Activated CD8-positive, alpha-beta memory T cell treated with anti-CD3 and anti-CD28 coated beads, Interleukin-2, amount 50 U/mL, for 4 hours (primary cell): ENCODE results near the gene MLLT10.
"Not testable (repeated sequence)": the region's sequence is repeated elsewhere in the genome, so short reads cannot be mapped to it uniquely, and the experiment has no call there.

ENCODE experiments used
- DNase-seq: peaks from one replicate; pipeline ENCODE4 v3.0.0-alpha.2; 2020

Gene MLLT10

DNA sequence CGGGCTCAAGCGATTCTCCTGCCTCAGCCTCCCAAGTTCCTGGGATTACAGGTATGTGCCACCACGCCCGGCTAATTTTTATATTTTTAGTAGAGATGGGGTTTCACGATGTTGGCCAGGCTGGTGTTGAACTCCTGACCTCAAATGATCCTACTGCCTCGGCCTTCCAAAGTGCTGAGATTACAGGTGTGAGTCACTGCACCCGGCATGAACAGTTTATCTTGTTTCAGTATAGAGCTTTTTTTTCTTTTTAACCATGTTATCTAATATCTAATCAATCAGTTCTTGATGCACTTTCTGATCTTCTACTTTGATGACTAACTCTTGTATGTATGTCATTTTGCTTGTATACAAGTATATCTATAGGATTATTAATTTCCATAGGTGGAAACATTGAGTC is 54.1 kb downstream of the MLLT10 start:
- DNase-seq = not testable (repeated sequence)

DNA sequence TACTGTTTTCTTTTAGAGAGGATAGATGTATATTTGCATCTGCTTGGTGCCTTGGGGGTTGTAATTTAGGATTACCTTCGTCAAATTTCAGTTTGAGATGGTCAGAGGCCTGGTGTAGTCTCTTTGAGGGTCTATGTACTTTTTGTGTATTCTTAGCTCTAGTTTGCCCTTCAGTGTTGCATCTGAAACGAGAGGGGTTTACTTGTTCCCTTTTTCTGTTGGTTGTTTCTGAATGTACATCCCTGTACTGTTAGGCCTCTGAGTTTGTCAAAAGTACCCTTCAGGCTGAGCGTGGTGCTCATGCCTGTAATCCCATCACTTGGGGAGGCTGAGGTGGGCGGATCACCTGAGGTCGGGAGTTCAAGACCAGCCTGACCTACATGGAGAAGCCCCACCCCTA is 60.0 kb downstream of the MLLT10 start:
- DNase-seq = no peak

- no peak for DNase-seq
These were observed 65.5 kb downstream of the MLLT10 start for GRCh38 chr10:21599582-21599981.

- no peak for DNase-seq
These were observed 66.9 kb downstream of the MLLT10 start for GRCh38 chr10:21600804-21601433.

- DNase-seq = no peak
These were observed 68.3 kb downstream of the MLLT10 start for GRCh38 chr10:21602313-21602712.

DNA sequence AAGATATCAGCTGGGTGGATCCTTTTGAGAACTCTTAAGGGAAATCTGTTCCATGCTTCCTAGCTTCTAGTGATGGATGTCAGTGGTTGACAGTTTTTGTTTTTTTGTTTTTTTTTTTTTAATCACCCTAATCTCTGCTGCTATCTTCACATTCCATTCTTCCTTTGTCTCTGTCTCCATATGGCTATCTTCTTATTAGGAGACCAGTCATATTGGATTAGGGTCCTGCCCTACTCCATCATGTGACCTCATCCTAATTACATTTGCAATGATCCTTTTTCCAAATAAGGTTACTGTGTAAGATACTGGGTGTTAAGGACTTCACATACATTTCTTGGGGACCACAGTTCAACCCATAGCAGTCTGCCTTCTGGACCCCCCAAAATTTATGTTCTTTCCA is 69.7 kb downstream of the MLLT10 start:
- DNase-seq = no peak

GRCh38 chr10:21604651-21605050 is 70.6 kb downstream of the MLLT10 start:
- no peak for DNase-seq

DNA sequence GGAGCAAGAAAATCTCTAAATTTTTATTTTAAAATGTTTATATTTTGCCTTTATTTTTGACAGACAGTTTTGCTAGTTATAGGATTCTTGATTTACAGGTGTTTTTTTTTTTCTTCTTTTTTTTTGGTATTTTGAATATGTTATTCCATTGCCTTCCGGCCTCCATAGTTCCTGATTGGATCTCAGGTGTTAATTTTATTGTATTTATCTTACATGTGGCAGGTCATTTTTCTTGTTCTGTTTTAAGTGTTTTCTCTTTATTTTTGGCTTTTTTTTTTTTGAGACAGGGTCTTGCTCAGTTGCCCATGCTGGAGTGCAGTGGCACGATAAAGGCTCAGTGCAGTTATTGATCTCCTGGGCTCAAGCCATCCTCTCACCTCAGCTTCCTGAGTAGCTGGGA is 73.9 kb downstream of the MLLT10 start:
- DNase-seq = no peak

- DNase-seq = no peak
These were observed 80.0 kb downstream of the MLLT10 start for GRCh38 chr10:21614000-21614399.

GRCh38 chr10:21617267-21617666 is 83.2 kb downstream of the MLLT10 start:
- no peak for DNase-seq

- no peak for DNase-seq
These were observed 89.3 kb downstream of the MLLT10 start for GRCh38 chr10:21623291-21623690.

- not testable (repeated sequence) for DNase-seq
These were observed 90.4 kb downstream of the MLLT10 start for GRCh38 chr10:21624421-21624820.

GRCh38 chr10:21624951-21625350 is 90.9 kb downstream of the MLLT10 start:
- DNase-seq = no peak

- no peak for DNase-seq
These were observed 91.7 kb downstream of the MLLT10 start for GRCh38 chr10:21625623-21626229.

- no peak for DNase-seq
These were observed 92.6 kb downstream of the MLLT10 start for GRCh38 chr10:21626457-21627161.

DNA sequence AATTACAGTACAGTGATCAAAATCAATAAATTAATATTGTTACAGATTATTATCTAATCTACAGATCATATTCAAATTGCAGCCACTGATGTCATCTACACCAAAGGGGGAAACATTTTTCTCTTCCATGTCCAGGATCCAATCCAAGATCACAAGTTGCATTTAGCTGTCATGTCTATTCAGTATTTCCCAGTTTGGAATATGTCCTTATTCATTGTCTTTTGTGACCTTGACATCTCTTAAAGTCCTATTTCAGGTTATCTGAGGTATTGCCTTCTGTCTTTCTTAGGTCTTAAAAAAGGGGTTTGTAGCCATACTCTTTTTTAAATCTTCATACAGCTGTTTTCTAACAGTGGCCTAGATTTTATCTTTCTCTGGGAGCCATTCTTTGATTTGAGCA is 93.3 kb downstream of the MLLT10 start:
- DNase-seq = no peak

- no peak for DNase-seq
These were observed 94.0 kb downstream of the MLLT10 start for GRCh38 chr10:21628023-21628422.

DNA sequence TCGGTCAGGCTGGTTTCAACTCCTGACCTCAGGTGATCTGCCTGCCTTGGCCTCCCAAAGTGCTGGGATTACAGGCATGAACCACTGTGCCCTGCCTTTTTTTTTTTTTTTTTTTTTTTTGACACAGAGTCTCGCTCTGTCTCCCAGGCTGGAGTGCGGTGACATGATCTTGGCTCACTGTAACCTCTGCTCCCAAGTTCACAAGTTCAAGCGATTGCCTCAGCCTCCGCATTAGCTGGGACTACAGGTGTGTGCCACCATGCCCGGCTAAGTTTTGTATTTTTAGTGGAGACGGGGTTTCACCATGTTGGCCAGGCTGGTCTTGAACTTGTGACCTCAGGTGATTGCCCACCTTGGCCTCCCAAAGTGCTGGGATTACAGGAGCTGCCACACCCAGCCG is 94.6 kb downstream of the MLLT10 start:
- DNase-seq = not testable (repeated sequence)

DNA sequence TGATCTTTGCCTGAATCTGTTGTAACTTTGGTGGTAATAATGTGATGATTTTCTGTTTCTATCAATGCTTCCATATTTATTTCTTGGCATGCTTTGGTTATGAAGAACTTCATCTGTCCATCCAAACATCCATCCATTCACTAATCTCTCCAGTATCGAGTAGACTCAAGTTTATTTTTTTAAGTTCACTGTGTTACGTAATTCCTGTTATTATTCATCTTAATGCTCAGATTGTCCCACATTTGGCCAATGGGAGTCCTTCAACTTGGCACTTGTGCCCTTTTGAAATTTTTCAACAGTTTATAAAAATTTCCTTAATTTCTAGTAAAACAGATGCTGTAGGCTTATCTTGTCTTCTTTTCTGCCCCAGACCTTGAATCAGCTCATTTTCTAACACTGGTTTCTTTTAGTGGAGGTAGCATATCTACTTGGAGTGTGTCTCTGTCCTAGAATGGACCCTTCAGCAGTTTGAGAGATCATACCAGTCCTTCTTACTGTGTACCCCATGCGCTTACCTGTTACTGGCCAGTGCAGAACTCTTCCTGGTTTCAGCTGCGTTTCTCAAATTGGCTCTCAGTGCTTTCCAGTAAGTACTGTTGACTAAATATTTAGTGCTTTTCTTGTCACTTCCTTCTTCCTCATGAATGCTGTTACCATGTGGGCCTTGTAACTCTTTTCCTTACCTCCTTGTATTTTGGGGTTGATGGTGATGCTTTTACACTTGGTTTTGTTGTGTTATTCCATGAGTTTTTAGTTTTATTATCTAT is 100.8 kb downstream of the MLLT10 start:
- no peak for DNase-seq

GRCh38 chr10:21637795-21638194 is 103.8 kb downstream of the MLLT10 start:
- DNase-seq = no peak

- DNase-seq = no peak
These were observed 104.6 kb downstream of the MLLT10 start for GRCh38 chr10:21638681-21639080.

DNA sequence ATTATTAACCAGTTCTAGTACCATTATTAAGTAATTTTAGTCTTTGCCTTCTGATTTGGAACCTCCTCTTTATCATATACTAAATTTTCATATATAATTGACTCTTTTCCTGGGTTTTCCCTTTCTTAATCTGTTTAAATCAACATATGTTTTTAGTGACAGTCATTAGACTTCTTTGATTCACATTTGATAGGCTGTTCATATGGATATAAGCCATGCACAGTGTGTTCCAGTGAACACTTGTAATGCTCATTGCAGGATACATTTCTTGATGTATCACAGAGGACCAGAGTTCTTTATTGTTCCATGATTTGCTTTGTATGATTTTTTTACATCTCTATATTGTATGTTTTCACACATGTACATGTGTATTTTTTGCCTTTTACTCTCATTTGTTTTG is 114.0 kb downstream of the MLLT10 start:
- DNase-seq = no peak

DNA sequence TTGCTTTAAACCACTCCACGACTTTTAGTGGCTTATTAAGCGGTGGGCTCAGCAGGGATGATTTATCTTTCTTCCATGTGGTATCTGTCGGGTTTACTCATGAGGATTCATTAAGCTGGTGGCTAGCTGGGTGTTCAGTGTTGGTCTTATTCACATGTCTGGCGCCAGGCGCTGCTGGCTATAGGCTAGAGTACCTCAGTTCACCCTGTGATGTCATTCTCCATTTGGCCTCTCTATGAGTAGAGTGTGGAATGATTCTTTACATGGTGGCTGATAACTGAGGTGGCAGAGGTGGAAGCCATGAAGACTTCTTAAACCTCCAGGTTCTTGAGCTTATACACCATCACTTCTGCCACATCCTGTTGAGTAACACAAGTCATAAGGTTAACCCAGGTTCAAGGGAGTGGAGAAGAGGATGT is 115.4 kb downstream of the MLLT10 start:
- no peak for DNase-seq

- no peak for DNase-seq
These were observed 116.3 kb downstream of the MLLT10 start for GRCh38 chr10:21650353-21650752.
